Mammary epithelial cell (primary cell): Measurements from ENCODE around the gene IL20.

Experiments
- EZH2 ChIP-seq: IDR thresholded peaks from 2 replicates; pipeline ENCODE4 v1.6.1; 2012; ENCODE audit warnings: low read length, inconsistent platforms, borderline replicate concordance
- TF ChIP-seq, protein P1 (sequence below), 2 donors: IDR thresholded peaks in 1 of 2; conservative IDR thresholded peaks in 1 of 2; 2 replicates each; pipeline ENCODE4 v1.5.1; 2011 to 2012; ENCODE audit warnings: inconsistent platforms in 2 of 2, low read length in 2 of 2, mild to moderate bottlenecking in 2 of 2, control low read depth in 1 of 2, low read depth in 1 of 2; ENCODE audit not compliant: insufficient read depth in 1 of 2; ENCODE audit errors: extremely low read depth in 1 of 2

DNA sequence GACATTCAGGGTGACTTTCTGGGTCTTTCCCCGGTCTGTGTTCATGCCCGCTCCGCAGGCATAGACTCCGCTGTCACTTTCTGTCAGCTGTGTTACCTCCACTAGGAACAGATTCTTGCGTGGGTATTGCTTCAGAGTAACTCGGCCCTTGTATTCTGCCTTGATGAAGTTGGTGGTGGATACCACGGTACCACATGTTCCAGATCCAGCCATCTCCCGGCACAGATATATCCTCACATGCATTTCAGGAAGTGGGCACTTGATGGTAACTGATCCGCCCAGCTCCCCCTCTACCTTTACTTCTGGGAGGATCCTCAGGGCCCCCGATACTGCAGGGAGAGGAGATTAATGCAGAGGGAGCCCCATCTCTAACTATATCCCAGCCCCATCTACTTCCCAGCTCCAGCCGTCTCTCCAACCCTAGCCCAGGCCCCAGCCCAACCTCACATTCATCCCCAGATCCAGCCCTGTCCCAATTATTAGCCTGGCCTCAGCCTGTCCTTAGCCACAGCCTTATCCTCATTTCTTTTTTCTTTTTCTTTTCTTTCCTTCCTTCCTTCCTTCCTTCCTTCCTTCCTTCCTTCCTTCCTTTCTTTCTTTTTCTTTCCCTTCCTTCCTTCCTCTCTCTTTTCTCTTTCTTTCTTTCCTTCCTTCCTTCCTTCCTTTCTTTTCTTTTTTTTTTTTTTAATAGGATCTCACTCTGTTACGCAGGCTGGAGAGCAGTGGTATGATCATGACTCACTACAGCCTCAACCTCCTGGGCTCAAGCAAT lies 48.5 kb downstream of the IL20 start:
- TF ChIP-seq, protein P1, sequence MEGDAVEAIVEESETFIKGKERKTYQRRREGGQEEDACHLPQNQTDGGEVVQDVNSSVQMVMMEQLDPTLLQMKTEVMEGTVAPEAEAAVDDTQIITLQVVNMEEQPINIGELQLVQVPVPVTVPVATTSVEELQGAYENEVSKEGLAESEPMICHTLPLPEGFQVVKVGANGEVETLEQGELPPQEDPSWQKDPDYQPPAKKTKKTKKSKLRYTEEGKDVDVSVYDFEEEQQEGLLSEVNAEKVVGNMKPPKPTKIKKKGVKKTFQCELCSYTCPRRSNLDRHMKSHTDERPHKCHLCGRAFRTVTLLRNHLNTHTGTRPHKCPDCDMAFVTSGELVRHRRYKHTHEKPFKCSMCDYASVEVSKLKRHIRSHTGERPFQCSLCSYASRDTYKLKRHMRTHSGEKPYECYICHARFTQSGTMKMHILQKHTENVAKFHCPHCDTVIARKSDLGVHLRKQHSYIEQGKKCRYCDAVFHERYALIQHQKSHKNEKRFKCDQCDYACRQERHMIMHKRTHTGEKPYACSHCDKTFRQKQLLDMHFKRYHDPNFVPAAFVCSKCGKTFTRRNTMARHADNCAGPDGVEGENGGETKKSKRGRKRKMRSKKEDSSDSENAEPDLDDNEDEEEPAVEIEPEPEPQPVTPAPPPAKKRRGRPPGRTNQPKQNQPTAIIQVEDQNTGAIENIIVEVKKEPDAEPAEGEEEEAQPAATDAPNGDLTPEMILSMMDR (conservative IDR thresholded peaks at IDR 0.05 in 1 of 2, IDR thresholded peaks at IDR 0.05 in 1 of 2; ENCODE audit: extremely low read depth in 1 of 2, insufficient read depth in 1 of 2, low read depth in 1 of 2, low read length in 2 of 2) = no peak
- no peak for TF ChIP-seq EZH2
